TTC549 (cell line): Measurements from ENCODE around the gene PPP1R9B.

Experiments used
- FAIRE-seq: peaks from 2 replicates; lab custom pipeline; 2012; peaks lifted over from hg19 to GRCh38; lab: Jason Lieb, UNC

Gene PPP1R9B, protein sequence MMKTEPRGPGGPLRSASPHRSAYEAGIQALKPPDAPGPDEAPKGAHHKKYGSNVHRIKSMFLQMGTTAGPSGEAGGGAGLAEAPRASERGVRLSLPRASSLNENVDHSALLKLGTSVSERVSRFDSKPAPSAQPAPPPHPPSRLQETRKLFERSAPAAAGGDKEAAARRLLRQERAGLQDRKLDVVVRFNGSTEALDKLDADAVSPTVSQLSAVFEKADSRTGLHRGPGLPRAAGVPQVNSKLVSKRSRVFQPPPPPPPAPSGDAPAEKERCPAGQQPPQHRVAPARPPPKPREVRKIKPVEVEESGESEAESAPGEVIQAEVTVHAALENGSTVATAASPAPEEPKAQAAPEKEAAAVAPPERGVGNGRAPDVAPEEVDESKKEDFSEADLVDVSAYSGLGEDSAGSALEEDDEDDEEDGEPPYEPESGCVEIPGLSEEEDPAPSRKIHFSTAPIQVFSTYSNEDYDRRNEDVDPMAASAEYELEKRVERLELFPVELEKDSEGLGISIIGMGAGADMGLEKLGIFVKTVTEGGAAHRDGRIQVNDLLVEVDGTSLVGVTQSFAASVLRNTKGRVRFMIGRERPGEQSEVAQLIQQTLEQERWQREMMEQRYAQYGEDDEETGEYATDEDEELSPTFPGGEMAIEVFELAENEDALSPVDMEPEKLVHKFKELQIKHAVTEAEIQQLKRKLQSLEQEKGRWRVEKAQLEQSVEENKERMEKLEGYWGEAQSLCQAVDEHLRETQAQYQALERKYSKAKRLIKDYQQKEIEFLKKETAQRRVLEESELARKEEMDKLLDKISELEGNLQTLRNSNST

DNA sequence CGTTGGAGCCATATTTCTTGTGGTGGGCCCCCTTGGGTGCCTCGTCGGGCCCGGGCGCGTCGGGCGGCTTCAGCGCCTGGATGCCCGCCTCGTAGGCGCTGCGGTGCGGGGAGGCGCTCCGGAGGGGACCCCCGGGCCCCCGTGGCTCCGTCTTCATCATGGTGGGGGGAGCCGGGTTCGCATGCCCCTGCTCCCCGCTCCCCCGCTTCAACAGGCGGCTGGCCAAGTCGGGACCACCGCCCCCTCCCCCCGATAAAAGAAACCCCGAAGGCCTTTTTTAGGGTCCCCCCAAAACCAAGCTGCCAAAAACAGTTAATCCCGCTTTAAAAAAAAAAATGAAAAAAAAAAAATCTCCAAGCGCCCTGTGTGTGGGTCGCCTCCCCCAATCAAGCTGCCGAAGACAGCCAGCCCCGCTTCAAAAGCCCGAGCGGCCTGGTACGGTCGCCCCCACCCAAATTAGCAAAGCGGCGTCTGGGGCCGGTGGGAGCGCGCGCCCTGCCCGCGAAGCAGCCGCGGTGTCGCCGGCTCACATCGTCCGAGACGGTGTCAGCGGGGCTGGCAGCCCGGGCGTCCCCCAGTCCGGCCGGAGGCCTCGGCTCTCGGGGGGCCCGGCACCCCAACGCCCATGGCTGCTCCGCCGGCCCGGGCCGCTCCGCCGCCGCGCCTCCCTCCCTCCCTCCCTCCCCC is at the start of gene PPP1R9B:
Gene PPP1R9B, minus strand, starts transcription at position 324 of the 687 bp plus-strand sequence. Its CDS starts 164 bp downstream, at position 160.
- no peak for FAIRE-seq

DNA sequence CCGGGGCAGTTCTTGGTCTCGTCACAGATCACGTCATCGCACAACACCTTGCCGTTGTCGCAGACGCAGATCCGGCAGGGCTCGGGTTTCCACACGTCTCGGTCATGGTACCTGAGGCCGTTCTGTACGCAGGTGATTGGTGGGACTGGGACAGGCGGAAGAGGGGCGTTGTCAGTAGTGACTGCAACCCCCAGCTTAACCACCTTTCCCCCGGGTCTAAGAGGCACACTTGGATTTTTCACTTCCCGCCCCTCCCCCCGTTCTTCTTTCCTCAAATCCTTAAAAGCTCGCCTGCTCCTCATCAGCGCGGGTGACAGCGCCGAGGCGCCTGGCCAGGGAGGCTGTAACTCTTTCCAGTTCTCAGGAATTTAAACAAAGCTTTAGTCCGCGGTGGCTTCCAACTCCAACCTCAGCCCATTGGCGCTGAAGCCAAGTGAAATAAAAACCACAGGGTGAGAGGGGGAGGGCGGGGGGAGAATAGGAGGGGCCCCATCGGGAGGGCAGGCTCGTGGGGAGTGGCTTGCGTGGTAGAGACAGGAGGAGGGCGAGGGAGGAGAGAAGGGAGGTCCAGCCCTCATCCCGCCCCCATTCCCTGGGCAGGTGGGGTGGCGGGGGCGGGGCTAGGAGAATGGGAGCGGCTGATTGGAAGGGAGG is 49.5 kb upstream of the PPP1R9B start:
- FAIRE-seq: no peak

DNA sequence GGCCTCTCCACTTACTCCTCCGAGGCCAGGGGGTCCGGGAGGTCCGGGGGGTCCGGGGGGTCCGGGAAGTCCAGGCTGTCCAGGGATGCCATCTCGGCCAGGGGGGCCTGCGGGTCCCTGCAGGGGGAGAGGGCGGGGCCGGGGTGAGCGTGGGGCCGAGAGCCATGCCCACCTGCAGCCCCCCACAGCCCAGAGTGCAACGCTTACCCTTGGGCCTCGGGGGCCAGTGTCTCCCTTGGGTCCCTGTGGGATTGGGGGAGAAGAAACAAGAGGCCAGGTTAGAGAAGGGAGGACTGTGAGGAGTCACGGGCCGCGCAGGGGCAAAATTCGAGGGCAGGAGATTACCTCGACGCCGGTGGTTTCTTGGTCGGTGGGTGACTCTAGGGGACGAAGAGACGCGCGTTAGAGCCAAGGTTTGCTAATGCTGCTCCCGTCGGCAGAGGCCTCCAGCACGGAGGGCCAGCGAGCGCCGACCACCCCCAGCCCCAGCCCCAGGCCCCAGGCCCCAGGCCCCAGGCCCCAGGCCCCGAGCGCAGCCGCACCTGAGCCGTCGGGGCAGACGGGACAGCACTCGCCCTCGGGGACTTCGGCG is 48.8 kb upstream of the PPP1R9B start:
- no peak for FAIRE-seq

DNA sequence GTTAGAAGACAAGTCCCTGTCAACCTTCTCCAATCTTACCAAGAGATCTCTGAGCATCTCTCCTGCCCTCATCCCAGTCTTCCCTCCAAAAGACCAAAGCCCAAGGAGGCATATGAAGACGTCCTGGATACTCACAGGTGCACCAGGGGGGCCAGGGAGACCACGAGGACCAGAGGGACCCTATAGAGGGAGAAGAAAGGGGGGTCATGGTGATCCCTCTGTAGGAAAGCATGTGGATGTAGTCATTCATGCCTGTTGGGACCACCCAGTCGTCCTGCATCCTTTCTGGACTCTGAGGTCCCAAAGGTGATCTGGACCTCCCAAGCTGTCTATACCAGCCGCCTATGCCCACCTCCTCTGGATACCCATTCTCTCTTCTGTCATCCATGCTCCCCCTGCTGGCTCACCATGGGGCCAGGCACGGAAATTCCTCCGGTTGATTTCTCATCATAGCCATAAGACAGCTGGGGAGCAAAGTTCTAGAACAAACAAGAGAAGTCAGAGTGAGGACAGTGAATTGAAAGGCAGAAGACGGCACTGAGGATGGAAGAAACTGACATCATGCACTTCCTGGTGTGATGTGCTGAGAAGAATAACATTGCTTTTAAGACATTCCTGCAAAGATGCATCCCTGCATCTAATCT is 47.7 kb upstream of the PPP1R9B start:
- FAIRE-seq: no peak

DNA sequence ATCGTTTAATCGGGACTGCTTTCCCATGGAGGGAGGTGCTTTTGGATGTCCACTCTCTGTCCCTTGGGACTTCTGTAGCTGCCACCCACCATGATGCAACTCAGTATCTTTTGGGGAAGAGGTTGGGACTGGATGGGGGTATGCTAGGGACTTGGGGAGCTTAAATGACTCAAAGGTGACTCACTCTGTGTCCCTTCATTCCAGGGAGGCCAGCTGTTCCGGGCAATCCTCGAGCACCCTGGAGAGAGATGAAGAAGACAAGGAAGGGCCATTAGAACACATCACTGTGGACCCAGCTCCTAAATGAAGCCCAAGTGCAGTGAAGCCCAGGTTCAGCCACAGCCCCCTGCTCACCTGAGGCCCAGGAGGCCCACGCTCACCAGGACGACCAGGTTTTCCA is 46.3 kb upstream of the PPP1R9B start:
- FAIRE-seq: no peak

DNA sequence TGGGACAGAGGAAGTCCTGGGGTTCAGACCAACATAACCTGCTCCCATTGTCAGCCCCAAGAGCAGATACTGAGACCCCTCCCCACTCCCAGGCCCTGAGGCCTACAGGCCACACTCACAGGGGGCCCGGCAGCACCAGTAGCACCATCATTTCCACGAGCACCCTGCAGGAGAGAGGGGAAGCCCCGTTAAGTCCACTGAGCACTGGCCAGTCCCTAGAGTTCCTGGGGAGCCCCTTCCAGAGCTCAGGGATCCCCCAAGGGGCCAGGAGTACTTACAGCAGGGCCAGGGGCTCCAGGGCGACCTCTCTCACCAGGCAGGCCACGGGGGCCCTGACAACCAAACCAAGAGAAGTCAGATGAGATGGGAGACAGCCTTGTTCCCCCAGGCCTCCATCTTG is 45.6 kb upstream of the PPP1R9B start:
- no peak for FAIRE-seq

DNA sequence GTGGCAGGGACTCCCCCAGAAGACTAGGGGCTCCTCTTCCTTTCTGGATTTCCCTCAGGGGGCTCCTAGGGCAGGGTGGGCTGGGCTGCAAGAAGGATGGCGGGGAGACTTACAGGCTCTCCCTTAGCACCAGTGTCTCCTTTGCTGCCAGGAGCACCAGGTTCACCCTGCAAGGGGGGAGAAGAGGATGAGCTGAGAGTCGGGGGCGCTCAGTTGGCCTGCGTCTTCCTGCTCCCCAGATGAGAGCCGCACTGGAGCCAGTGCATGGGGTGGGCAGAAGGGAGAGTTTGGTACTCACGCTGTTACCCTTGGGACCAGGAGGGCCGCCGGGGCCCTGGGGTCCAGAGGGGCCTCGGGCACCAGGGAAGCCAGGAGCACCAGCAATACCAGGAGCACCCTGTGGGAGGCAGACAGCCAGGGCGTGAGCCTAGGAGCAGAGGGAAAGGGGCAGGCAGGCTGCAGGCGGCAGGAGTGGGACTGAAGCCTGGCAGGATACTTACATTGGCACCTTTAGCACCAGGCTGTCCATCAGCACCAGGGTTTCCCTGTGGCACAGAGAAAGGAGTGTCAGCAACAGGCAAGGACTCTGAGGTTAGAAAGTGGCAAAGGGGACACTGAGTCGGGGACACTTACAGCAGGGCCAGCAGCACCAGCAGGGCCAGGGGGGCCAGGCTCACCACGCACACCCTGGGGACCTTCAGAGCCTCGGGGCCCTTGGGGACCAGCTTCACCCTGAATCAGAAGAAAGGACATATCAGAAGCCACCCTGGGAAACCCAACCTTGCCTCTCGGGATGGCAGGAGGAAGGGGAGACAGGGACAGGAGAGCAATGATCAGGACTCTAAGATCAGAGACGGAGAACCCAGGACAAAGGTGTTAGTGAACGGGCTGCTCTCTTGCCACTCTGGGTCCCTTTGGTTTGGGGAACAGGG is 44.7 kb upstream of the PPP1R9B start:
- no peak for FAIRE-seq

DNA sequence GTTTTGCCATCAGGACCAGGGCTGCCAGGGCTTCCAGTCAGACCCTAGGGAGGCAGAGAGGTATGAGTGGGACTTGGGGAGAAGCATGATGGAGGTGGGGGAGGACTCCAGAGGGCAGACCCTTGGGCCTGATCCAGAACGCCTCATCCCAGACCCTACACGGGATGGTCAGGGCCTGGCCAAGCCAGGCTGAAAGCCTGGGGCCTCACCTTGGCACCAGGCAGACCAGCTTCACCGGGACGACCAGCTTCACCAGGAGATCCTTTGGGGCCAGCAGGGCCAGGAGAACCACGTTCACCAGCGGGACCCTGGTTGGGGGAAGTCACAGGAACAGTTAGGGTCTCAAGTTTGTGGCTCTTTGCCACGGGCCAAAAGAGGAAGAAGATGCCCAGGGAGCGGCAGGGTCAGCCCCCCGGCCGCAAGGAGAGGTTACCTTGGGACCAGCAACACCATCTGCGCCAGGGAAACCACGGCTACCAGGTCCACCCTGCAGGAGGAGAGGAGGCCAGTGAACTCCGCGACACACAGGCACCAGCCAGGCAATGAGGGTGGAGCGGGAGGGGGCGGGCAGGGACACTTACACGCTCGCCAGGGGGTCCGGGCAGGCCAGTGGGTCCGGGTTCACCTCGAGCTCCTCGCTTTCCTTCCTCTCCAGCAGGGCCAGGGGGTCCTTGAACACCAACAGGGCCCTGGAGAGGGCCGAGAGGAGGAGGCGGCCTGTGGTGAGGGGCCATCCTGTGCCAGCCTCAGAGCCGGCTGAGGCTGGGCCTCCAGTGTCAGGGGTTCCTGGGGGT is 43.9 kb upstream of the PPP1R9B start:
- no peak for FAIRE-seq

DNA sequence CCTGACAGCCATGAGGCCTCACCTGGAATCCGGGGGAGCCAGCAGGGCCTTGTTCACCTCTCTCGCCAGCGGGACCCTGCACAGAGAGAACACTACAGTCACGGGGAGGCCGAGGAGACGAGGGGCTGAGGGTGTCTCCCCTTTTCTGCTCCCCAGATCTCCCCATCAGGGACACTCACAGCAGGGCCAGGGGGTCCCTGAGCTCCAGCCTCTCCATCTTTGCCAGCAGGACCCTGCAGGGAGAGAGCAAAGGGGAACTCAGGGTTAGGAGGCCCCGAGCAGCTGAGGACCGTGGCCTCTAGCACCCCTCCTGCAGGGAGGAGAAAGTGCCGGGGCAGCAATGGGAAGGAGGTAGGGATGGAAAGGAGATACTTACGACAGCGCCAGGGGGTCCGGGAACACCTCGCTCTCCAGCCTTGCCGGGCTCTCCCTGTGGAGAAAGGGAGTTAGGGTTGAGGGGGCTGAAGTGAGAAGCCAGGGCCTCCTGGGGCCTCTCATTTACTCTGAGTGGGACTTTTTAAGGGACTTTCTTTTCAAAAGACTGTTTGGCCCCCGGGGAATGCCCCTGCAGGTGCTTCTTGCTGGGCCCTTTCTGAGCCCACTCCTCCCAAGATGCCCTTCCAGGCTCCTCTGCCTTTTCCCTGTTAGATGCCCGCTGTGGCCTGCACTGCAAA is 42.3 kb upstream of the PPP1R9B start:
- FAIRE-seq: no peak

DNA sequence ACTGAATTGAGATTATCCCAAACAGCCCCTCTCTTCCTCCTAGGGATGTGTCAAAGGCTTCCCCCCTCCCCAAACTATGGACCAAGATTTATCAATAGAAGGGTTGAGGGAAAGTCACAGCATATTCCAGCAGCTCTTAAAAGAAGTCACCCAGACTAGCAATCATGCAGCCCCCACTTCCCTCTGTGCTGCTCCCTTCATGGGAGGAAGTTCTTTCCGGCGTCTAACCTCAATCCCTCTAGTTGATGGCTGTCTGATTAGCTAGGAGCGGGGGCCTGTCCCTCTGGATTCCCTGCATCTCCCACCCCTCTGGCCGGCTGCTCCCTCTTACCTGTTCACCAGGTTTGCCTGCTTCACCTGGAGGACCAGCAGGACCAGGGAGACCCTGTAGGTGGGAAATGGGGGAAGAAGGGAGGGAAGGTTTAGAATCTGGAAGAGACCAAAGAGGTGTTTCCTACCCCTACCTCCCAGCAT is 41.7 kb upstream of the PPP1R9B start:
- FAIRE-seq: no peak

DNA sequence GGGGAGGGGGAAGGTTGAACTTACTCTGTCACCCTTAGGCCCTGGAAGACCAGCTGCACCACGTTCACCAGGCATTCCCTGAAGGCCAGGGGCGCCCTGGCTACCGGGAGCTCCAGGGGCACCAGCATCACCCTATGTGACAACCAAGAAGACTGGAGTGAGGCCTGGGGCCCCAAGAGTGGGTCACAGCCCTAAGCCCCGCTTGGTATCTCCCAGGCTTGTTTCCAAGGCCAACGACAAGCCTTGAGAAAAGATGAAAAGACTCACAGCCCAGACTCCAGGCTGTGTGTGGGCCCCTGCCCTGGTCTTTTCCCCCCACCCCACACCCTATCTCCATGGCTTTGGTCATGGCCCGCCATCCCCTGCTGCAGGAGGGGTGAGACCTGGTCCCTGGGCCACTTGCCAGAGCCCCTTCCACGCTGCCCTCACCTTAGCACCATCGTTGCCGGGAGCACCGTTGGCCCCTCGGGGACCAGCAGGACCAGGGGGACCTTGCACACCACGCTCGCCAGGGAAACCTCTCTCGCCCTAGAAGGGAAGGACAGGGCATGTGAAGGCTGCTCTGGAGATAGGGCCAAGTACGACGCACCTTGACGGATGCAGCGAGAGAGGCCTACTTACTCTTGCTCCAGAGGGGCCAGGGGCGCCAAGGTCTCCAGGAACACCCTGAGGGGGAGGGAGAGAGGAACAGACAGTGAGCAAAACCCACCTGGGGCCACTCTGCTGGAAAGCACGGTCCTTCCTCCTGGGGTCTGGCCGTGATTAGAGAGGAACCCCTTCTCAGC is 41.1 kb upstream of the PPP1R9B start:
- FAIRE-seq: no peak

DNA sequence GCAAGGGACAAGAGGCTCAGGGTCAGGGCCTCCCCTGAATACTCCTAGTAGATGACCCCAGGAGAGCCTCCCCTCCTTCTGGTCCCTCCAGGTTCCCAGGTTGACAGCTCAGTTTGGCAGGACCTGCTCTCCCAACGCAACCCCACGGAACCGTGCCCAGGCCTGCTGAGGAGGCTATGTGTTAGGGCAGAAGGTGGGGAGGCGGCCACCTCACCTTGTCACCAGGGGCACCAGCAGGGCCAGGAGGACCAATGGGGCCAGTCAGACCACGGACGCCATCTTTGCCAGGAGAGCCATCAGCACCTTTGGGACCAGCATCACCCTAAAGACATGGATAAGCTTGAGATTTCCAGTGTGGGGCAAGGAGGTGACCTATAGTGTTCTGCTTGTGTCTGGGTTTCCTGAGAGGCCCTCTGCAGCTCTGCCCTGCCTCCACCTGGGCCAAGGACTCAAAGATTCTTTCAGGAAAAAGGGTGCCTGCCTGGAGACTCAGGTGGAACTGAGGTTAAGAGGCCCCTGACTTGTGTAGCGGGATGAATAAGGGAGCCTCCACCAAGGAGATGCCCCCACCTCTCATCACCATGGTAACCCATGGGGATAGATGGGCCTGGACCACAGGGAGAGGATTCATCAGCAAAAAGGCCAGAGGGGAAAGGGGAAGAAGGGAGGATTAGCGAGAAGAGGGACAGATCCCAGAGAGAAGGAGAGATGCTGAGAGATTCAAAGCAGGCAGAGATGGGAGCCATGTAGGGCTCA is 40.3 kb upstream of the PPP1R9B start:
- FAIRE-seq: no peak

DNA sequence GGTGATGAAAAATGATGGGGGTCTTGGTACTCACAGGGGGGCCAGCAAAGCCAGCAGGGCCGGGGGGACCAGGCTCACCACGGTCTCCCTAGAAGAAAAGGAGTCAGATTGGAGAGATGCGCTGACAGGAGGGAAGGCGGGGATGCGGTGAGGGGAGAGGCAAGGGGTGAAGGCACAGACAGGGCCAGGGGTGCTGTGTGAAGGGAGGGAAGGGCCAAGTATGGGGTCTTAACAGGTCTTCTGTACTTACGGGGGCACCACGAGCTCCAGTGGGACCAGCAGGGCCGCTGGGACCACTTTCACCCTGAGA is 39.8 kb upstream of the PPP1R9B start:
- FAIRE-seq: no peak

DNA sequence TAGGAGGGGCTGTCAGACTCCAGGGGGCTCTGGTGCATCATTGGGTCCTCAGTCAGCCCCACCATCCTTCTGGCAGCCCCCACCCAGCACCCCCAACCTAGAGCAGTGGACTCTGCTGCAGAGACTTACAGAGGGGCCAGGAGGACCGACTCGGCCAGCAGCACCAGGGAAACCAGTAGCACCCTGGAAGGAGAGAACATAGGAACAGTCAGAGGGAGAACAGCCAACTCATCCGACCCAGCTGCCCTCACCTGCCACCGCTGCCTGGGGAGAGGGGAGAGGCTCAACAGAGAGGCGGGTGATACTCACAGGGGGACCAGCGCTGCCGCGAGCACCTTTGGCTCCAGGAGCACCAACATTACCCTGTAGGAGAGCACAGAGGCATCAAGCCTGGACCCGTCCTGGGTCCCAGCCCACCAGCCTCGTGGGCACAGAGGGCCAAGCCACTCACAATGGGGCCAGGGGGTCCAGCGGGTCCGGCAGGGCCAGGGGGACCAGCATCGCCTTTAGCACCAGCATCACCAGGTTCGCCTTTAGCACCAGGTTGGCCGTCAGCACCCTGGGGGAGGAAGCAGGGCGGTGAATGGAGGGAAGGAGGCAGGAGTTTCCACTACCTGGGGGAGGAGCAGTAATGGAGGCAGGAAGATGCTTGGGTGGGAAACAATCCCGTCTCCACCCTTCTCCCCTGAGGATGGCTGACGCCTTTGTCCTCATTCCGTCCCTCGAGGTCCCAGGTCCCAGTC is 39.2 kb upstream of the PPP1R9B start:
- FAIRE-seq: no peak

DNA sequence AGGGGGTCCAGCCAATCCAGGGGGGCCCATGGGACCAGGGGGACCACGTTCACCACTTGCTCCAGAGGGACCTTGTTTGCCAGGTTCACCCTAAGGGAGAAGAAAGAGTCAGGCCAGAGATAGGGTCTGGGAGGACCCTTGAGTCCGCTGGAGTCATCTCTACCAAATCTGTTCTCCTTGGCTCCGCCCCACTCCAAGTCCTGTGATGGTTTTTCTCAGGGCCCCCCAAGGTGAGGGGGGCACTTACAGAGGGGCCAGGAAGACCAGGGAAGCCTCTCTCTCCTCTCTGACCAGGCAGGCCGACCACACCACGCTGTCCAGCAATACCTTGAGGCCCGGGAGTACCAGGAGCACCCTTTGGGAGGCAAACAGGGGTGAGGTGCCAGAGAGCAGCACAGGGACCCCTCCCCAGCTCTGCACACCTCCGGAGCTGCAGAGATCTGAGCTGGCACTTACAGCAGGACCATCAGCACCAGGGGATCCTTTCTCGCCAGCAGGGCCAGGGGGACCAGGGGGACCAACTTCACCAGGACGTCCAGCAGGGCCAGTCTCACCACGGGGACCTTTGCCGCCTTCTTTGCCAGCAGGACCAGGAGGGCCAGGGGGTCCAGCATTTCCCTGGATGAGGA is 38.6 kb upstream of the PPP1R9B start:
- FAIRE-seq: no peak

DNA sequence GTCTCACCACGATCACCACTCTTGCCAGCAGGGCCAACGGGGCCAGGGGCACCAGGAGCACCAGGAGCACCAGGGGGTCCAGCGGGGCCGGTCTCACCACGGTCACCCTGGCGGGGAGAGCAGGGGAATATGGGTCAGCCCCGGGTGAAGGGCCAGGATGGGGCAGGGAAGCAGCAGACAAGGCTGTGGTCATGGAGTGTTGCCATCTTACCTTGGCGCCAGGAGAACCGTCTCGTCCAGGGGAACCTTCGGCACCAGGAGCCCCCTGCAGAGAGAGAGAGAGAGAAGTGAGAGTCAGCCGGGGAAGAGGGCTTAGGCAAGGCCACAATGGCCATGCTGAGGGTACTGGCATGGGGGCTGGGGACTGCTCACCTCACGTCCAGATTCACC is 38.0 kb upstream of the PPP1R9B start:
- no peak for FAIRE-seq
